OCI-M2 (cell line): ENCODE data around the gene SORCS2.

Experiments
- DNase-seq: peaks from one replicate; lab custom pipeline; 2025; ENCODE audit not compliant: unreplicated experiment; lab: John Stamatoyannopoulos, UW

SORCS2 gene

DNA sequence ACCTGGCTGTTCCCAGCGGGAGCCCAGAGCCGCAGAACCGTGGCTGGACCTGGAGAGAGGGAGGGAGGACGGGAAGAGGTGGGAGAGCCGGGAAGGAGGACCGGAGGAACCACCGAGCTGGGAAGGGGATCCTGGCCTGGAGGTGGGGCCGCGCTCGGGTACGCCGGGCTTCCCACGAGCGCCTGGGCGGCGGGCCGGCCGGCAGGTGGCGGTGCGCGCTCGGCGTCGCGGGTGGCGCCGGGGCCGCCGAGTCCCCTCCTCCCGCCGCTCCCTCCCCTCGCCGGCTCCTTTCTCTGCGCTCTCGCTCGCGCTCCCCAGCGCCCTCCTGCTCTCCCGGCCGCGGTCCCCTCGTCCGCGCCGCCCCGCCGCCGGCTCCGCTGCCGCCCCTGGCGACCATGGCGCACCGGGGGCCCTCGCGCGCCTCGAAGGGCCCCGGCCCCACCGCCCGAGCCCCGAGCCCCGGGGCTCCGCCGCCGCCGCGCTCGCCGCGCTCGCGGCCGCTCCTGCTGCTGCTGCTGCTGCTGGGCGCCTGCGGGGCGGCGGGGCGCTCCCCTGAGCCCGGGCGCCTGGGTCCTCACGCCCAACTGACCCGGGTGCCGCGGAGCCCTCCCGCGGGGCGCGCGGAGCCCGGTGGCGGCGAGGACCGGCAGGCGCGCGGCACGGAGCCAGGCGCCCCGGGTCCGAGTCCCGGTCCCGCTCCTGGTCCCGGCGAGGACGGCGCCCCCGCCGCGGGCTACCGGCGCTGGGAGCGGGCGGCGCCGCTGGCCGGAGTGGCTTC is at the start of gene SORCS2:
Gene SORCS2 (plus strand): TSS at position 287 of the 778 bp plus-strand sequence.
- no peak for DNase-seq

DNA sequence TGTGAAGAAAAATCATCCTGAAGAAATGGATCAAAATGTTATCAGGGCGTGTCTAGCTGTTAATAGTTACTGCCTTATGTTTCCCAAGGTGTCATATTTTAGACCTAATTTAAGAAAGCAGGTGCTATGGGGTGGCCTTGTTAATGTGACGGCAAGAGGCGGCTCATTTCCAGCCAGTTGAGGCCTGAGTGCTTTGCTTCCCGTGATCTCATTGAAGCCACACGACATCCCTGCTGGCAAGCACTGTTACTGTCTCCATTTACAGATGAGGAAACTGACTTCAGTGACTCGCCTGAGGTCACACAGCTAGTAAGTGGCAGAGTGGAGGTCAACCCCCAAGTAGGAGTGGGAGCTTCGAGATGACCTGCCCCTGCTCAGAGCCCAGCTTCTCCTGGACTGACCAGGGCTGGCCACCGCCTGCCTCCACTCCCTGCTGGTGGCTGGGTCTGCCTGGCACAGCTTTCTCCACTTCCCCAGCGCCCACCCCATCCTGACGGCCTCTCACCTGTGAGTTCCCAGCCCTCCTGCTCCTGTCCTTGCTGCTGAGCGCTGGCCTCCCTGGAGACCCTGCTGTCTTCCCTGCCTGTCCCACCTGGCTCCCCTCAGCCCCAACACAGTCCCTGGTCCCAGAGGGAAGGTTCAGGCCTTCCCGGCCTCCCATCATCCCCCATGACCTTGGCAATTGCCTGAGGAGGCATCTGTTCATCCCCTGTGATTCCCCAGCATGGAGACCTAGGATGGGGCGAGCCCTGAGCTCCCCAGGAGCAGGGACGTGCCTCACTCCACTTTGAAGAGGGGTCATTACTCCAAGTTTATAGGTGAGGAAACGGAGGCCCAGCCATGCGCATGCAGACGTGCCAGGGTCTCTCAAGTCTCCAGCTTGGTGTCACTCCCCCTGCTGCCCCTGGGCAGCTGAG is 47.7 kb upstream of the SORCS2 start:
- DNase-seq = no peak

DNA sequence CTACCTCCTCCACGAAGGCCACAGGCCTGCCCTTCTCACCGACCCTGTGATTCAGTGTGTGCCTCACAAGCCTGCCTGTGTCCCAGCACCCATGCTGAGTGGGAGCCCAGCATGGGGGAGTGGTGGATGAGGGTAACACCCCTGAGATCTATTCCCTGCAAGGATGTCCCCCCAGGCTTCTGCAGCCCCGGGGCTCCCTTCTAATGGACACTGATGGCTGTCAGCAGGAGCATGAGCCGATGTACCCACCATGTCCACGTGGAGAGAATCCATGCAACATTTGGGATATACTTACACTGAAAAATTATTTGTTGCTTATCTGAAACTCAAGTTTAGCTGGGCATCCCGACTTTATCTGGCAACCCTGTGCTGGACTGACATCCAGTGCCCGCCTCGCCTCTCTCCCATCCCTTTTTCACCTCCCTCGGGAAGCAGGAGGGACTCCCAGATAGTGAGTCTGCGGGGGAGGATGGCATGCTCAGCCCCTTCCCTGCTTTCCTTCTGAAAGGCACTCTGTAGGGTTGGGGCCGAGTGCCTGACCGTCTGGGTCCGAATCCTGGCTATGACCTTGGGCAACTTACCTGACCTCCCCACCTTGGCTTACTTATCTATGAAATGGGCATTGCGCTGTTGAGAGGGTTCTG is 46.9 kb upstream of the SORCS2 start:
- no peak for DNase-seq

DNA sequence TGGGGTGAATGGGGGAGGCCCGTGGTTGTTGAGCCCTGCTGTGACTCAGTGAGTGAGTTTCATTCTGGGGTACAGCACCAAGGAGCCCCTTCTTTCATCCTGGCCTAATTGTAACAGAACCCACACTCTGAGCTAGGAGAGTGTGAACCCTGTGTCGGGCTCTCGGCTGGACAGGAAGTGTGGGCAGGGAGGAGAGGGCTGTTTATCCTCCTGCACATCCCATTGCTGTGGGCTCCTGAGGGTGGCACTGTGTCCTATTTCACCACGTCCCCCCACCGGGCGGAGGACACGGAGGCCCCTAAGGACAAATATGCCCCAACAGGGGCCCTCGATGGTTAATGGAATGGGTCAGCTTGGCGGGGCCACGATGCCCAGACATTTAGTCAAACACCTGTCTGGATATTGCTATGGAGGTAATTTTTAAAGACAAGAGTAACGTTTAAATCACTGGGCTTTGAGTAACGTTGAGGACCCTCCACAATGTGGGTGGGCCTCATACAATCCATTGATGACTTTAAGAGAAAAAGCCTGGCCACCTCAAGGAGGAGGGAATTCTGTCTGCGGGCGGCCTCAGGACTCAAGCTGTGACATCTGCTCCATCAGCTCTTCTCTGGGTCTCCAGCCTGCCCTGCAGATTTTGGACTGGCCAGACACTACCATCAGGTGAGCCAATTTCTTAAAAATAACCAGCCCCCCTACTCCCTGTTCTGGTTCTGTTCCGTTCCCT is 46.1 kb upstream of the SORCS2 start:
- no peak for DNase-seq

DNA sequence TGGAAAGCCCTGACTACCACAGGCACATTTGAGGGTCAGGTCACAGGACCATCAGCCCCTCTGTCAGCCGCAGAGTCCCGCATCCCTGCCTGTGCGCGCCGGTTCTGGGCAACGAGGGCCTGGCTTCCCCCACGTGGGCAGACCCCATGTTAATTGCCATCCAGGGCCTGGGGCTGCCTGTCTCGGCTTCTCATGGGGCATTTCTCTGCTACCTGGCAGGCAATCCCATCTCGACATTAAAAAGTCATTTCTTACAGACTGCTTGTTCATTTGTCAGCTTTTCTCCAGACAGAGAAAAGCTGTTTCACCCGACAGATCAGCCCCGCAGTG is 45.6 kb upstream of the SORCS2 start:
- DNase-seq = no peak

DNA sequence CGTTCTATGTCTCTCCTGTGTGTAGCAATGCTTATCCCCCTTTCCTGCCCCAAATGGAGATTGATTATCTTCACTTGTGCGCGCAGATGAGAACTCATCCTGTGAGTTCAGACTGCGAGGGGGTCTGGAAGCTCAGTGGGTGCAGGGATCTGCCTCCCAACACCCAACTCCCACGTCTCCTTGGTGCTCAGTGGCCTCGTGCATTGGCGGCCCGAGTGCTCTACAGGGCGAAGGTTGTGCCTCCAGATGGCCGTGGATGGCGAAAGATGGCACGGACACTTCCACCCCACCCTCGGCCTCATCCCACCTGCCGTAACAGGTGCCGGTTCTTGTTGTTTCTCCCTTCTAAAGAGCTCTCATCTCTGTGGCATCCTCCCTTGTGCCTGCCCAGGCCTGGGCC is 45.1 kb upstream of the SORCS2 start:
- DNase-seq = no peak

DNA sequence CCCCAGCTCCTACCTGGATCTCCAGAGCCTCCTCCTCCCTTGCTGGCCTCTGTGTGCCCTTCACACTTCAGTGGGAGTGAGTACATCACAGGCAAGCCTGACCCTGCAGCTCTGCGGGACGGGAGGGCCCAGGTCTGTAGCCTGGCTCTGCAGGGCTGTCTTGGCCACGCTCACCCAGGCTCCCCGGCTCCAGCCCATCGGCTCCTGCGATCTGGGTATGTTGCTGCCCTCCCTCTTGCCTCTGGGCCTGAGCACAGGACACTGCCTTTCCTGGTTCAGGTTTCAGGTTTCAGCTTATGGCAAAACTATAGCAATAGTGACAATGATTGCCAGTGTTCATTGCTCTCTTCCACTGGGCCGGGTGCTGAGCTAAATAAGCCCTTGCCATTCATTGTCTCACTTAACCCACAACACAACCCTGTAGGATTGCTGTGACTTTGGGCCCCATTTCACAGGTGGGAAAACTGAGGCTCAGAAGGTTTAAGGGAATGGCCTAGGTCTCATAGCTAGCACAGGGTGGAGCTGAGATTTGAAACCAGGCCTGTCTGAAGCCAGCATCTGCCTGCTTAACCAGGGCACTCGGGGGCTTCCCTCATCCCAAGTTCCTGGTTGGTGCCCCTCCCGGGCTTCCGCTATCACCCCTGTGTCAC is 44.6 kb upstream of the SORCS2 start:
- DNase-seq = no peak

DNA sequence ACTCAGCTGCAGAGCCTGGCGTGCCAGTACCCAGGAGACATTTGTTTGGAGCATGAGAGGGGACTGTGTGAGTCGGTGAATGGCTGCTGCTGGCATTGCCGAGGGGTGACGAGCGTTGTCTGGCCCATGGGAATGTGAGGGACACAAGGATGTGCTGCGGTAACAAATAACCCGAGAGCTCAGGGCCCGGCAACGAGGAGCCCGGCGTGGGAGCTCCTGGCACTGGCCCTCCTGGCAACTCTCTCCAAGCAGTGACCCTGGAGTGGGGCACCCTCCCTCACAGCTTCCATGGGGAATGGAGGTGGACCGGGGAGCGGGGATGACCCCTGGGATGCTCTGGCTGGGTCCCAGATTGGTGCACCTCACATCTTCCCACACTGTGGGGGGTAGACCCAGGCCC is 44.0 kb upstream of the SORCS2 start:
- DNase-seq = no peak

DNA sequence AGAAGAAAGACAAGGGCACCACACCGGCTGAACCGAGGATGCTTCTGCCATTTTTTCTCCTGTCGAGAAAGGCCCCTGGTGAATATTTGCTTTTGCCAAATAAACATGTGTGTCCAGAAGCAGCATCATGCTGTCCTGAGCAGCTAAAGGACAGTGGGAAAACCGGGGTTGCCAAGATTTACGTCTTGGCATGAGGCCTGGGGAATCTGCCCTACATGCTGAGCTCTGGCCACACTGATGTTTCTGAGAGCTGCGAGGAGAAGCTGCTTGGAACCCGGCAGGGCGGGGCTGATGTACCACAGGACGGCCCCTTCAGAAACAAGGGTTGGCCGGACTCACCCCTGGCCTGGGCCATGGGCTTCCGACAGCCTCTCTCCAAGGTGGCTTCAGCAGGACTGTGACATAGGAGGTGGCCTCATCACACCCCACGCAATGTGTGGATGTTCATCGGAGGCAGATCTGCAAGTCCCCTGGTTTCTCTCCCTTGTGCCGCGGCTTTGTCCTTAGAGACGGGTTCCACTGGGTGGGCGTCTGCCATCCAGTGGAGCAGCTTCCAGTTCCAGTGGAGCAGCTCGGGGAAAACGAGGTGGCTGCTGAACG is 42.2 kb upstream of the SORCS2 start:
- no peak for DNase-seq

DNA sequence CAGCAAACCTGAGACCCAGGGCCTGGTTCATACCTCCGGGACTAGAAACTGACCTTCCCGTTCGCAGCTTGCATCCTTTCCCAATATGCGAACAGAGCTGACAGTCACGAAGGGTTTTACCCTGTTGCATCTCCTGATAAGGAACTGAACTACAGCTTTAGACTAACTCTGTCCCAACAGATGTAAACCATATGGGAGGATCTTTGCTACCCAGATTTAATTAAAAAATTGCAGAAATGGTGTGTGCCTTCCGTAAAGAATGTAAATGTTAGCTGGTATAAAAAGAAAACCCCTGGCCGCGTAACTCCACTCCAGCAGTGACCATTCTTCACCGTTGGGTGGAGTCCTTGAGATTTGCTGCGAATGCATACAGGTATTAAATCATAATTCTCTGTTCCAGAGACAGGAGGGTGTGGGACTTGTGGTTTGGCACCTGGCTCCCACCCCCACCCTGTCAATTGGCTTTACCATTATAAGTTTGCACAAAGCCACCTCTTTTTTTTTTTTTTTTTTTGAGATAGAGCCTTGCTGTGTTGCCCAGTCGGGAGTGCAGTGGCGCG is 40.6 kb upstream of the SORCS2 start:
- DNase-seq = no peak

DNA sequence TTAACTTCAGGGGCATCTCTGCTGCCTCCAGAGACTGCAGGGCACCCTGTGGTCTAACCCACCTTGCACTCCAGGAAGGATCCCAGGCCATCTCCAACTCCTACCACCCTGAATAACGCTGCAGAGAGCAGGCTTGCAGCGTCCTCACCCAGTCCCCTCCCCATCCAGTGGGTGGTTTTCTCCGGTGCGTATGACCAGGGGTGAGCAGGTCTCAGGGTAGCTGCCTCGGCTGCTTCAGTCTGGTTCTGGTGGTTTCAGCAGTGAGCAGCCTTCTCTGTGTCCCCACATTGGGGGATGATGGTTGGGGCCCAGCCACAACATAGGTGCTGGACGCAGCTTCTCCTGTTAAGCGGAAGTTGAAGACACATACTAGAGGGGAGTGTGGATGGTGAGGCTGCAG is 38.6 kb upstream of the SORCS2 start:
- DNase-seq = no peak

DNA sequence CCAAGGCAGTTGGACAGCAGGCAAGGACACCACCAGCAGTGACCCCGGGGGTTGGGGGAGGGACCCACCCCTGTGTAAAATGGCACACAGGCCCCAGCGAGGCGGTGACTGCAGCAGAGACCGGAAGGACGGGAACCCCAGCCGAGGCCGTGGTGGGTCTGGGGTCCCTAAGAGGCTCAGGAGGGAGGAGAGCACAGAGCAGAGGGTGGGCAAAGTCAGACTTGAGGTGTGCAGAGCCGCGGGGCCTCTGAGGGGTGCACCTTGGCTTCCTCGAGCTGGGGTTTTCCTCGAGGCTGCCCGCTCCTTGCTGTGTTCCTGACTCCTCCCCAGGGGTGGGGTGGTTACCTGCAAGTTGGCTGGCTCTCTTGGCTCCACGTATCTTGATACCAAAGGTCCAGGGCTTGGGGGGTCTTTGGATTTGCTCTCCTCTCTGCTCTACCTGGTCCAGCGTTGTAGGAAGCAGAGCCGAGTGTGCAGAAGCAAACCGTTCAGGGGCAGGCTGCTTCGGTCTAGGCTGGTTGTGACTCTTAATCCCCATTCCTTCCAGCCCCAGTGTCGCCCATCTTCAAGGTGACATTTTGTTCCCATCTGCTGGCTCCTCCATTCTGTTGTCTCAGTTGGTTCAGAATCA is 37.9 kb upstream of the SORCS2 start:
- DNase-seq = no peak

DNA sequence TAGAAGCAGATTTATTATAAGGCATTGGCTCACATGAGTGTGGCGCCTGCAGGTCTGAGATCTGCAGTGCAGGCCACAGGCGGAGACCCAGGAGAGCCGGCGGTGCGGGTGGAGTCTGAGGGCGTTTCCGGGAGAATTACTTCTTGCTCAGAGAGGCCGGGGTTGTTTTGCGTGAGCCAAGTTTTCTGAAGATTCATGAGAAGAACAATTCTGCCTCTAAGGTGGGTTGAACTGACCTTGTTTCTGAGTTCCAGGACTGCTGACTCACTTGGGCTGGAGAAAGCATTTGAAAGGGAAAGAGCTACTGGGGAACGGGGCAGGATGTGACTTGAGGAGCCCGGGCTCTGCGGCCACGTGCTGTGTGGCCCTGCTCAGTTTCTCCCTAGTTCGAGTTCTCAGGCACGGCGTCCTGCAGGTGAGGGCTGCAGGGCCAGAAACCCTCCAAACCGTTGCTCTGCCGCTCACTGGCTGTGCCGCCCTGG is 36.7 kb upstream of the SORCS2 start:
- DNase-seq = no peak

DNA sequence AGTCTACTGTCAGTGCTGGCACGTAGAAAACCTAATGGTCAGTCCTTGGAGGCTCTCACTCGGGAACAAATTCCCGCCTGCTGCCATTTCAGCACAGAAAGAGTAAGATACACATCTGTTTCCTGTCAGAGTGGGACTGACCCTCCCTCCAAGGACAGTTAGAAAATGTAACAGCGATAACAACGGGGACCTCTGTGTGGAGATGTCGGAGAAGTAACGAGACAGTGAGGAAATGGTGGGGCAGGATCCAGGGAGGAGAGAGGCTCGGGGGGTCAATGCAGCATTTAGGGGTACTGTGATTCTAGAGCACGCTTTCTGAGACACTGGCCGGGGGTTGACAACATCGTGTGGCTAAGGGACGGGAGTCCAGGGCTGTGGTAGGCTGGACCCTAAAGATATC is 36.0 kb upstream of the SORCS2 start:
- DNase-seq = no peak

DNA sequence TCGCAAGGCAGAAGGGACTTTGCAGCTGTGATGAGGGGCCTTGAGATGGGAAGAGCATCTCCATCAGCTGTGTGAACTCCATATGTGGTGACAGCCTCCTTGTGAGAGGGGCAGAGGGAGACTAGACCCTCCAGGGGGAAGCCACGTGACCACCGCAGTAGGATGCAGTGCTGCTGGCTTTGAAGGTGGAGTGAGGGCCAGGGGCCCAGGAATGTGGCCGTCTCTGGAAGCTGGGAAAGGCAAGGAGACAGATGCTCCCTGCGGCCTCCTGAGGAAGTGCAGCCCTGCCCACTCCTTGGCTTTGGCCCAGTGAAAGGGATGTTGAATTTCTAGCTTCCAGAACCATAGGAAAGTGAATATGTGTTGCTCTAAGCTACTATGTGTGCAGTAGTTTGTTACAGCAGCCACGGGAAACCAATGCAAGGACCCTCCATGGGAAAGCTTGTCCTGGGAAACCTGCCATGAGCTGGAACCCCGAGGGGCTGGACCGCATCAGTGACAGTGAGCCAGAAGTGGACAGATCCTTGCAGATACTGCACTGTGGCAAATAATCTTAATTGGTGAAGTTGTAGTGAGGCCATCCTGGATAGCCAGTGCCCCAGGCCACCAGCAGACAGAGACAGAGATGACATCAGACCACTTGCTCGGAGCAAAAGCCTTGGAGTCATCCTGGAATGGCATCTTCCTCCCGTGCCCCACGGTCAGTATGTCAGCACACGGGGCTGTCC is 35.4 kb upstream of the SORCS2 start:
- no peak for DNase-seq

DNA sequence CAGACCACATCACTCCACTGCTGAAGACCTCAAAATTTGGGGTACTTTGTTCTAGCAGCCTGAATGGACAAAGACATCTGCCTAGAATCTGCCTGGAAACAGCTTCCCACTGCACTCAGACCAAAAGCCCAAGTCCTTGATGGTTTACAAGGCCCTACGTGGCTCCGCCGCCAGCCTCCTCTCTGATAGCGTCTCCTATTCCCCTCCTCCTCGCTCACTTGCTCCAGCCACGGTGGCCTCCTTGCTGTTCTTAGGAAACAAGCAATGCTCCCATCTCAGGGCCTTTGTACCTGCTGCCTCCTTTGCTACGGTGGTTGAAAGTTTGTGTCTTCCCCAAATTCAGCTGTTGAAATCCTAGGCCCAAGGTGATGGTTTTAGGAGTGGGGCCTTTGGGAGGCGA is 34.7 kb upstream of the SORCS2 start:
- no peak for DNase-seq

DNA sequence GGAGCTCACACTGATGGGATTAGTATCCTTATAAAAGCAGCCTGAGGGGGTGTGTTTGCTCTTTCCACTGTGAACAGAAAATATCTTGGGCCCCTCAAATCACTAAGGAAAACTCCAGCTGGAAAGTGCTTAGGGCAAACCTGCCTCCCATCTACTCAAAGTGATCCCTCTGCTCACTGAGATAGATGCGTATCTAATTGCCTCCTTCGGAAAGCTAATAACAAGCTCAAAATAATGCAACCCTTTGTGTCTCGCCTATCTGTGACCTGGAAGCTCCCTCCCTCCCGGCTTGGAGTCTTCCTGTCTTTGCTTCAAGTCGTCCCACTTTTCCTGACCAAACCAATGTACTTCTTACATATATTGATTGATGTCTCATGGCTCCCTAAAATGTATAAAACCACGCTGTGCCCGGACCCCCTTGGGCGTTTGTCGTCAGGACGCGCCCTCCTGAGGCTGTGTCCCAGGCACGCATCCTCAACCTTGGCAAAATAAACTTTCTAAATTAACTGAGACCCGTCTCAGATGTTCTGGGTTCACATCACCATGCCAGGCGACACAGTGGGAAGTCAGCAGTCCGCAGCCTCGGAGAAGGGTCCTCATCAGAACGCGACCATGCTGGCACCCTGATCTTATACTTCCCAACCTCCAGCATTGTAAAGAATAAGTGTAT is 34.1 kb upstream of the SORCS2 start:
- no peak for DNase-seq

DNA sequence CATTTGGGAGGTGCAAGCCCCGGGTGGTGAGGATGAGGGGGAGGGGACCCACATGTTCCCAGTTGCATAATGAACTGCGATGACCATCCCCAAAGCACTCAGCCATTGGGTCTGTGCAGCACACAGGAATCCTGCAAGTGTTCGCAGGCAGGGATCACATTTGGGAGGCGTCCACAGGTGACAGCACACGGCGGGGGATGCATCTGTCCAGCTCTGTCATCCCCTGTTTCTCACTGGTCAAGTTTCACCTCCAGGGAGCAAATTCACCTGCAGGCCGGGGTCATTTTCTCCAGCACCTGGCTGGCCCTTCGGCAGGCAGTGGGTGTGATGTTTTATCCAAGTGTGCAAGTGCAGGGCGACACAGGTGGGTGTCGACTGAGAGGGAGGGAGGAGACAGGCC is 33.3 kb upstream of the SORCS2 start:
- DNase-seq = no peak
